Right forelimb (tissue), 1 donor: ENCODE results near the gene MMP2.
A peak's percentile ranks its signal among the peaks of the same experiment; 100 is the strongest.

Experiments used
- DNase-seq: peaks from one replicate; pipeline ENCODE4 v3.0.0-alpha.2; 2018

The MMP2 gene

DNA sequence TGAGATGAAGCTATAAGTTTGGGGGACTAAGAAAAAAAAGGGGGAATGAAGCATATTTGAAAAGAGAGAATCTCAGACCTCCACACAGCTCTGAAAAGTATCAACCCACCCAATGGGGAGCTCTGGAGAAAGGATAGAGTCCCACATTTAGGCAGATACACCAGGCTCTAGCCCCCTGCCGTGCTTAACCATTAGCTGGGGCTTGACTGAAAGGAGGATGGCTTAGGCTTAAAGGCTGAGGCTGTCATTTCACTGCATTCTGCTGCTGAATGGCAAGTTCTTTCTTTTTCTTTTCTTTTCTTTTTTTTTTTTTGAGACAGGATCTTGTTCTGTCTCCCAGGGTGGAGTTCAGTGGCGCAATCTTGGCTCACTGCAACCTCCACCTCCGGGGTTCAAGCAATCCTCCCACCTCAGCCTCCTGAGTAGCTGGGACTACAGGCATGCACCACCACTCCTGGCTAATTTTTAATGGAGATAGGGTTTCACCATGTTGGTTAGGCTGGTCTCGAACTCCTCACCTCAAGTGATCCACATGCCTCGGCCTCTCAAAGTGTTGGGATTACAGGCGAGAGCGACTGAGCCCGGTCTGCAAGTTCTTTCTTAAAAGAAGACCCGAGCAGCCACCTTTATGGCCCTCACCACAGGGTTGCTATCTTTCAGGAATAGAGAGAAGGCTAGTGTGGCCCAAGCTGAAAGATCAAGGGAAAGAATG, 9.0 kb upstream of the MMP2 start:
- no peak for DNase-seq

DNA sequence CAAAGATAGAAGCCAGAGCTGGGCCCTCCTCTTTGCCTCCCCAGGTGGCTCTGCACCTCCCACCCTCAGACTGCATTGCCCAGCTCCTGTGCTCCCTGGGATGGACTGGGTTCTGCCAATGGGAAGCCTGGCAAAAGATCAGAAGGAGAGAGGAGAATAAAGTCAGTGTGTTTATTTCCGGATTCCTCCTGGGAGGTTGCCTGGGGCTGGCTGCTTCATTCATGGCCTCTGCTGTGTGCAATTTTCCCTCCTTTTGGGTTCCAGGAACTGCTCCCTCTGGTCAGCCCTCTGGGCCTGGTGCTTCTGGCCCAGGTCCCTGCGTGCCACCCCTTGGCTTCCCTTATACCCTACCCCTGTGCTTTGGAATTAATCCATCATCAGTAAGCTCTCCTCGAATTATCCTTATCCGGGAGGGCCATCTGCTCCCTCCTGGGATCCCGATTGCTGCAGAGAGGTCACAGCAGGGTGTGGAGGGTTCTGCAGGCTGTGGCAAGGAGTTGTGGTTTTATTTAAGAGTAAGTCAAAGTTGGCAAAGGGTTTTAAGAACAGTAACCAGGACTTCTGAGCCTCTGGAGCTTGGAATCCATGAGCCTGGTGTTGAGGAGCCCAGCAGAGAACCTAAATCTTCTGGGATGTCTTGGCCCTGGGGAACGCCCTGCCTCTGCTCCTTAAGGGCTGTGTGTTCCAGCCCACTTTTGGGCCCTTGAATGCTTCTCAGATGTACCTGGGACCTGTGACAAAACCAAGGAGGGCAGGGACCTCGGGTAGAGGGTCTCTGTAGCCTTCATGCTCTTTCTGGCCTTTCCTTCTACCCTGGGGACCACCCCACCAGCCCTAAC, 8.2 kb upstream of the MMP2 start:
- DNase-seq: no peak

DNA sequence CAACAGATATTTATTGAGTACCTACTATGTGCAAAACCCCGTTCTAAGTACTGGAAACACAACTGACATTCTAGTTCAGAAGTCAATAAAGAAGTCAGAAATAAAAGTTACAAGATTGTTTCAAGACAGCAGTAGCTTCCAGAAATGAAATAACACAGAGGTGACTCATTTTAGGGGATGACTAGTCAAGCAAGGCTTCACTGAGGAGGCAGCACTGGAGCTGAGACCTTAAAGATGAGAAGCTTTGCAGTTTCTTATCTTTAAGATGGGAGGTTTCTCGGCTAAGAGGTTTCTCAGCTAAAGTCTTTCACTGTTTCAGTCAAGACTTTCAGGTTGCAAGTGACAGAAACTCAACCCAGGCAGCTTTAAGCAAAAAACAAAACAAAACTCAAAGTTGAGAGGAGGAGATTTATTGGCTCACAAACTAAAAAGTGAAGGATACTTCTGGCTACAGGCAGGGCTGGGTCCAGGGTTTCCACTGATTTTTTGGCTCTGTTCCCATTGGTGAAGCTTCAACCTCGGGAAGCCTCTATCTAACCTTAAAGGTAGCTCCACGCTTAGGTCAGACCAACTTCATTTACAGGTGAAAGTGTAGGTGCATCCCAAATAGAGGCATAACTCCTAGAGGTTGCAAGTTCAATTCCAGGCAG, 7.4 kb upstream of the MMP2 start:
- DNase-seq: no peak

DNA sequence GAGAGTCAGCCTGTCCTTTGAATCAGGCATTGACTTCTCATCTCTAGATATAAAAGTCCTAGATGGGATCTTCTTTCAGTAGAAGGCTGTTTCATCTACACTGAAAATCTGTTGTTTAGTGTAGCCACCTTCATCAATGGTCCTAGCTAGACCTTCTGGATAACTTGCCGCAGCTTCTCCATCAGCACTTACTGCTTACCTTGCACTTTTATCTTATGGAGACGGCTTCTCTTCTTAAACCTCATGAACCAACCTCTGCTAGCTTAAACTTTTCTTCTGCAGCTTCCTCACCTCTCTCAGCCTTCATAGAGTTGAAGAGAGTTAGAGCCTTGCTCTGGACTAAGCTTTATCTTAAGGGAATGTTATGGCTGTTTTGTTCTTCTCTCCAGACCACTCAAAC, 5.4 kb upstream of the MMP2 start:
- DNase-seq: no peak

DNA sequence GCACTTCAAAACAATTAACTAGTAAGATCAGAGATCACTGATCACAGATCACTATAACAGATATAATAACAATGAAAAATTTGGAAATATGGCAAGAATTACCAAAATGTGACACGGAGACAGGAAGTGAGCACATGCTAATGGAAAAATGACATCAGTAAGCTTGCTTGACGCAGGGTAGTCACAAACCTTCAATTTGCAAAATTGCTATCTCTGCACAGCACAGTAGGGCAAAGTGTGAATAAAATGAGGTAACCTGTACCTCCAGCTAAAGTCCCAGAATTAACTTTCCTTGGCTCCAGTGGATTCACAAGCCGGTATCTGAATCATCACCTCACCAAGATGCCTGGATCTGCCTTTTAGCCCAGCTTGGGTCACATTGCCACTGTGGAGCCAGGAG, 4.2 kb upstream of the MMP2 start:
- no peak for DNase-seq

DNA sequence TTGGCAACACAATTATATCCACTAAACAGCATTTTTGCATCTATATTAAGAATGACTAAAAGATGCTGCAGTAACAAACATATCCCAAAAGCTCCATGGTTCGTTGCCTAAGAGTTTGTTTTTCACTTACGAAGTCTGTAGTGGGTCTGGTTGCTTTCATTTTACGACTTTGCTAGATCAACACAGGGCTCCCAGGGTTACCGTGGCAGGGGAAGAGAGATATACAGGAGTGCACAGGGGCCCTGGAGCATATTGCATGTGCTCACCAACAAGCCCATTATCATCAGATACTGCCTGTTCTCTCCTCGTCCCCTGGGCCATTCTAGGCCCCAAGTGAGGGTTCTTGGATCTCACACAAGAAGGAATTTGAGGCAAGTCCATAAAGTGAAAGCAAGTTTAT, 3.1 kb upstream of the MMP2 start:
- no peak for DNase-seq

DNA sequence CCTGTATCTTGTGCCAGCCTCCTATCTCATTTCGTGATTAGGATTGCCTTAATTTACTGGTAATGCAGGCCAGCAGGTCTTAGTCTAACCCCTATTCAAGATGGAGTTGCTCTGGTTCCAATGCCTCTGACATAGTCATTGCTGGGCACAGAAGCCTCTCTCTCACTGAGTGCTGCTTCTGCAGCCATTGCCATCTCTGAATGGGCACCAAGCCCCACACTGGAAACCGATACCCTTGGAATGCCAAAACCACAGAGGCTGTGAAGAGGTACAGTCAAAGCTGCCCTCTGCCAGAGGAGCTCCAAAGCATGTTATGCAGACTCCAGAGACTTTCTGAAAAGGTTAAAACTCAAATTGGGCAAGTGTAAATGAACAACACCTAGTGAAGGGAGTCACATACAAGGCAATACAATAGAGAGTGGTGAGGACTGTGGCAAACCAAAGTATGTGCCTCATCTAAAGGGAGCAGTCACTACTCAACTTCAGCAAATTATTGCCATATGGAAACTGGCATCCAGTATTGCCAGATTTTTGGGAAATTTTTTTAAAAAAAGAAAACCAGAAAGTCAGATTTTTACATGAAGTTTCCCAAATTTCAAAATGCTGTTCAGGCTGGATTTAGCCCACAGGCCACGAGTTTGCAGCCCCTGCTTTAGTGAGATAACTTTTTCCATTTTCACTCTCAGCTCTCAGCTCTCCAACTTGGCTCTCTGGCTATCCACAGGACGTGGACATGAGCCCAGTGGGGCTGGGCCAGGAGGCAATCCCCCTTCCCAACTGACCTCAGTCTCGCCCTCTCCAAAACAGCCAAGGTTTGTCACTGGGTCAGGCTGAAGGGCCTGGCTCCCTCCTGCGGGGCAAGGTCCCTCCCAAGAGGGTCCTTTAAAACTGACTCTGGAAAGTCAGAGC, 2.1 kb upstream of the MMP2 start:
- peak; percentile 67 for DNase-seq

DNA sequence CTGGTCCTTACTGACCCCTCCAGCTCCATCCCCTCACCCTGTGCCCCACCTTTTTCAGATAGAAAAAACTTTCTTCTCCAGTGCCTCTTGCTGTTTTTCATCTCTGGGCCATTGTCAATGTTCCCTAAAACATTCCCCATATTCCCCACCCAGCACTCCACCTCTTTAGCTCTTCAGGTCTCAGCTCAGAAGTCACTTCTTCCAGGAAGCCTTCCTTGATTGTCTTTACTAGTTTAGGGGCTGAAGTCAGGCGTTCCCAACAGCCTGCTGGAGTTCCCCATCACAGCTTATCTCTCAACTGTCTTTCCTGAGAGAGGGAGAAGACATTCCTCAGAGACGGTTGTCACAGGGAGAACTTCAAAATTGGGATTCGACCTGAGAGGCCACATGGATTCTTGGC, 1.3 kb upstream of the MMP2 start:
- DNase-seq: no peak

DNA sequence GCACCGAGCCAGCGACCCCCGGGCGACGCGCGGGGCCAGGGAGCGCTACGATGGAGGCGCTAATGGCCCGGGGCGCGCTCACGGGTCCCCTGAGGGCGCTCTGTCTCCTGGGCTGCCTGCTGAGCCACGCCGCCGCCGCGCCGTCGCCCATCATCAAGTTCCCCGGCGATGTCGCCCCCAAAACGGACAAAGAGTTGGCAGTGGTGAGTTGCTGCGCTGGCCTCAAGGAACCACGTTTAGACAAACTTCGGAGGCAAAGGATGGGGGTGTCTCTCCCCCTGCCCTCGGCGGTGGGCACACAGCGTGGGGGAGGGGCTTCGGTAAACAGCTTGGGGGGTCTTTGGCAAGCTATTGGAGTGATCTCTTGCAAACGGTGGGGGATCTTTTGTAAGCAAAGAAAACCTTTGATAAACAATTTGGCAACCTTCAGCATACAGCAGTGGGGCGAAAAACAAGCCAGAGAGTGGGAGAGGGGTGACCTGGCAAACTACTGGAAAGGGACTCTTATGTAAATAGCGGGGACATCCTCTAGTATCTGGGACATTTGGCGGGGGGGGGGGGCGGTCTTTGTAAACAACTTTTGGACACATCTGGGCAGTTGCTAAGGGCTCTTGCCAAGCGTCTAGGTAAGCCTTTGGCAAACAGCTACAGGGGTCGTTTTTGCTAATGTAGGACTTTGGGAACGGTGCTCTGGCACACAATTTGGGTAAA, 587 bp downstream of the MMP2 start:
- DNase-seq: peak; percentile 70

DNA sequence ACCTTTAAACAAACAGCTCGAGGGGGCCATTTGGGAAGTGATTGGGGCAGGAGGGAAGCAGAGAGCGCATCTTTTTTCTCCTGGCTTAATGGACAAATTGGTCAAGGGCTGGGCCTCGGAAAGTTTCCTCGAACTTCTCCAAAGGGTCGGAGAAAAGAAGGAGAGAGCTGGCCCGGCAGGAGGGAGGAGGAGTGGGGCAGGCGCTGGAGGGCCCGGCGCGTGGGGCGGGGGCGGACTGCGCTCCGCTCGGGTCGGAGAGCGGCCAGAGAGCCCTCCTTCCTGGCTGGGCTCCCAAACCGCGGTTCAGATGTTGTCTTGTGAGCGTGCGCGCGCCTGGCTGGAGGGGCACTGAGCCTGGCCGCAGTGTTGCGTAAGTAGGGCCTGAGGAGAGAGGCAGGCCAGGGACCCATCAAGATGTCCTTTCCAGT, 1.2 kb downstream of the MMP2 start:
- peak; percentile 92 for DNase-seq

DNA sequence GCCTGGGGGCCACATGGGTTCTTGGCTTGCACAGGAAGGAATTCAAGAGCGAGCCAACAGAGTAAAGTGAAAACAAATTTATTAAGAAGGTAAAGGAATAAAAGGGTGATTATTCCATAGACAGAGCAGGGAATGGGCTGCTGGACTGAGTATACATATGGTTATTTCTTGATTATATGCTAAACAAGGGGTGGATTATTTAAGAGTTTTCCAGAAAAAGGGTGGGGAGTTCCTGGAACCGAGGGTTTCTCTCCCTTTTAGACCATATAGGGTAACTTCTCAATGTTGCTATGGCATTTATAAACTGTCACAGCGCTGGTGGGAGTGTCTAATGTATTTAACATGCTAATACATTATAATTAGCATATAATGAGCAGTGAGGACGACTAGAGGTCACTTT, 2.0 kb downstream of the MMP2 start:
- DNase-seq: no peak

DNA sequence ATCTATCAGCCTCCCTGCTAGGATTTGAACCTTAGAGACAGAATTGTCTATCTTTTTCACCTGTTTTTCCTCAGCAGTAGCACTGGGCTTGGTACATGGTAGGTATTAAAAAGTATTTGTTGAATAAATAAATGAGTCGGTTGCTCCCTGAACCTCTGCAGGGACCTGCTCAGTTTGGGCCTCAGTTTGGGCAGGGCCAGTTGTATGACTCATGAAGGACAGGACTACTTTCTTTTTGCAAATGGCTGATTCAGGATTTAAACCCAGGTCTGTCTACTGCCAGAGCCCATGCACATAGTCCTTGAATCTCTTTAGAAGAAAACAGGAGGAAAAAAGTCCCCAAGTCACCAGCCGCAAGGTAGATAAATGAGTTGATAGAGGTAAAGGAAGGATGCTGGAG, 3.1 kb downstream of the MMP2 start:
- DNase-seq: no peak

DNA sequence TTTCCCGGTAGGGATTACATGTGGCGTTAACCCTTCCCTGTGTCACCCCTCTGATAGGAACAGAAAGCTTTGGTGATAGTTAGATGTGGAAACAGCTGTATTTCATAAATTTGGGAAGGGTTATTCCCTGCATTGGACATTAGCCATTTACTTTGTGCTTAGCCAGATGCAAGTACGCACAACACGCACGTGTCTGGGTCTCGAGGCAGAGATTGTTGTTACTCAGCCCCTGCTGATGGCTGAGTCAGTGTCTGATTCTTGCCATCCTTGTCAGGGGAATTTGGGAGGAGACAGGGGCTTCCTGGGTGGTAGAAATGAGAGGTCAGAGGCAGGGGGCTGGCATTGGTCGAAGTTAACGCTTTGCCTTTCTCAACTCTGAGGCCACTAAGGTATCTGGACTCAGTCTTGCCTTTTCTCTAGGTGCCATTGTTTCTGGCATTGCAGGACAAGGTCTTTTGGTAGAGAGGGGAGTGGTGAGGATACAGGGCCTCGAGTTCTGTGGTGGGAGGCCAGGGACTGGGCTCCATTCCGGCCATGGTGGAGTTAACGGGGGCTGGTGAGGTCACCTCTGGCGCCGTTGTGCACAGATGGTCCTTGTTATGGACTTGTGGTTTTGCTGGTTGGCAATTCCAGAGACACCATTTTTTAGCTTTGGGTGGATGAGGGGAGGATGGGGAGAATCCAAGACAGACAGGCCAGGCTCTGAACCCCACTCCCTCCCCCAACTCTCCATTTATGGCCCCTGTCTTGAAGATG, 8.2 kb downstream of the MMP2 start:
- DNase-seq: peak; percentile 64

DNA sequence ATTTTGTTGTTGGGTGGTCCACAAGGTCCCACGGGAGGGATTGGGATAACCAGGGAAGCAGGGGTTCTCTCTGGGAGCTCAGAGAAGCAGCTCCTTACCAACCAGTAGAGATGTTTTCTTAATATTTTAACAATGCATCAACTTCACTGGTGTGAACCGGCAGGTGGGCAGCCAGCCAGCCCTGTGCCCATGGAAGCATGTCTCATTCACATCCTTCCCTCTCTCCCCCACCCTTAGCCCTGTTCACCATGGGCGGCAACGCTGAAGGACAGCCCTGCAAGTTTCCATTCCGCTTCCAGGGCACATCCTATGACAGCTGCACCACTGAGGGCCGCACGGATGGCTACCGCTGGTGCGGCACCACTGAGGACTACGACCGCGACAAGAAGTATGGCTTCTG, 9.3 kb downstream of the MMP2 start:
- DNase-seq: peak; percentile 37

DNA sequence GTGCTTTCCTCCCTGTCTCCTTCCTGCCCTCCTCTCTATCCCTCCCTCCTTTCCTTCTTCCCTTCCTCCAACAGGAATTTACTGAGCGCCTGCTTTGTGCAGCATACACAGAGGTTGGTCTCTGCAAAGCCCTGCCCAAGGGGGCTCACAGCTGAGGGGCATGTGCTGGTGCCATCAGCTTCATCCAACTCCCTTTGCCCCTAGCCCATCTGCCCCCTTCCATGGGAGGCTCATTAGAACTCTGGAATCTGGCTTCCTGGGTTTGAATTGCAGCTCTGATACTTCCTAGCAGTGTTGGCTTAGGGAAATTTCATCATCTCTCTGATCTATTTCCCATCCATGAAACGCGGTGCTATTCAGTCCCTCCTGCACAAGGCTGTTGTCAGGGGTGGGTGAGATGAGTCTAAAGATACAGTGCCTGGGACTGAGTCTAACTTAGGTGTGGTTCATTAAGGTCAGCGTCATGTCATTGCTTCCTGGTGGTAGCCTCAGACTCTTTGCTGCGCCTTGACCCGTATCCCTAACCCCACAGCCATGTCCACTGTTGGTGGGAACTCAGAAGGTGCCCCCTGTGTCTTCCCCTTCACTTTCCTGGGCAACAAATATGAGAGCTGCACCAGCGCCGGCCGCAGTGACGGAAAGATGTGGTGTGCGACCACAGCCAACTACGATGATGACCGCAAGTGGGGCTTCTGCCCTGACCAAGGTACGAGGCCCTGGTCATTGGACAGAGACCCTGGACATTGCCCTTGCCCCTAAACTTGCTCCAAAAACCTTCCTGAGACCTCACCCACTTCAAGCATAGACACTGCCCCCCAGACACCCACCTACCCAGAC, 10.3 kb downstream of the MMP2 start:
- DNase-seq: peak; percentile 27

DNA sequence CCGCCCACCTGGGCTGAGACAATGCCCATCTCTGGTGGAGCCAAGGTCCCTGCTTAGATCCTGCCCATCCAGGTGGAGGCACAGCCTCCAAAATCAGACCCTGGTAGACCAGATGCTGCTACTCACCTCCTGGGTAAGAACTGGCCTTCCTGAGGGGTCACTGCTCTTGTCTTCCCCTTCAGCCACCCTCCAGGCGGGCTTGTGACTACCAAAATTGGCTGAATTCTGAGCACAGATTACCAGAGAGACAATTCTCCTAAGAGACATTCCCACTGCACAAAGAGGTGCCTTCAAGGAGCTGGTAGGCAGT, 10.9 kb downstream of the MMP2 start:
- peak; percentile 39 for DNase-seq

DNA sequence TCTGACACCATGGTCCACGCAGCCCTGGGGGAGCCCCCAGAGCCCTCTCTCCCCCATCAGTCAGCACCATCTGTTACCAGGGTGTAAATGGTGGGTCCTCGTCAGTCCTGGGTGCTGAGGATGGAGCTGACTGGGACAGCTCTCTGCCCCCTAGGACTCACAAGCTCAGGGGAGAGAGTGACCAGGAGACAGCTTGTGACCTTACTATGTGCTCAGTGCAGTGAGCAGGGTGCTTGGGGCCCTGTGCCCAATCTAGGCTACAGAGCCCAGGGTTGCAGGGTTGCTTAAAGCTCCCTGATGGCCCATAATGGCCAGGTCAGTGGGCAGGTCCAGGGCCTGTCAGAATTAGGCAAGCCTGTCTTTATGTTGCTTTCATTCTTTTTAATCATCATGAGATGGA, 11.3 kb downstream of the MMP2 start:
- peak; percentile 2 for DNase-seq

DNA sequence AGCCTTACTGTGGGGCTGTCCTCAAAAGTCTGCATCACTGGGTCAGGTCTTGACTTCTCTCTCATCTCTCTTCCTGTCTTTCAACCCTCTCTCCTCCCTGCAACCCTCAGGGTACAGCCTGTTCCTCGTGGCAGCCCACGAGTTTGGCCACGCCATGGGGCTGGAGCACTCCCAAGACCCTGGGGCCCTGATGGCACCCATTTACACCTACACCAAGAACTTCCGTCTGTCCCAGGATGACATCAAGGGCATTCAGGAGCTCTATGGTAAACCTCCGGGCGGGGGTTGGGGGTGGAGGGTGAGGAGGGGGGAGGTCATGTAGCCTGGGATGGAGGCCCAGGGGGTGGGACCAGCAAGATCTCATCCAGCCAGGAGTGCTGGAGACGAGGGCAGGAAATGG, 12.7 kb downstream of the MMP2 start:
- DNase-seq: no peak

DNA sequence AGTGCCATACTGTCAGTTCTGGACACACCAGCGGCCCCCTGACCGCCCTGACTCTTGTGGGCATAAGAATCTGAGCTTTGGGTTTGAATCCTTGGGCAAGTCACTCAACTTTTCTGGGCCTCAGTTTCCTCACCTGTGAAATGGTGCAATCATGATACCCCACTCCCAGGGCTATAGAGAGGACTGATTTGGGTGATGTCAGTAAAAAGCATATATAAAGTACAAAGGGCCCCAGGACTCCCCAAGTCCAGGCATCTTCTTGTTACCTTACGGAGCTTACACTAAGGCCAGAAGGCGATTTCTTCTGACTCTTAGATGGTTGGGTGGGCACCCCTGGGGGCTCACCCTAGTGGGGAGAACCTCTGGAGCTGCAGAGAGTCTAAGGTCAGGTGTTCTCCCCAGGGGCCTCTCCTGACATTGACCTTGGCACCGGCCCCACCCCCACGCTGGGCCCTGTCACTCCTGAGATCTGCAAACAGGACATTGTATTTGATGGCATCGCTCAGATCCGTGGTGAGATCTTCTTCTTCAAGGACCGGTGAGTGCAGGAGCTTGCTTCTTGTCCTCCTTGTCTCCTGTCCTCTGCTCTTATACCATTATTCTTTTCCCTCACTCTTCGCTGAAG, 13.9 kb downstream of the MMP2 start:
- DNase-seq: no peak

DNA sequence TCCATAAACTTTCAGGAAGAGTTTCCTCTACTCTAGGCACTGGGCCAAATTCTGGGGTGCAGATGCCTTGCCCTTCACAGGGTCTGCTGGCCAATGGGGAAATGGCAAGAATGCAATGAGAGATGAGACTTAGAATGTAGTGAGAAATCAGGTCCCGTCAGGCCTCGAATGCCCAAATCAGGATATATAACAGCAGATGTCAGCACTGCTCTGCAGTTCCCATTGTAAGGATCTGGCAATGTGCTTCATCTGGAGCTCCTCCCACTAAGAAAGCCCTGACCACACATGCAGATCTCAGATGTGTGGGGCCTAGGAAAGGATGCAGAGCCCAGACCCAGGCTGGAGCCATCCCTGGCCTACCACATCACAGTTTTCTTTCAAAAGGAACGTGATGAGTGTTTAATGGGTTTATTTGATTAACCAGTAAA, 16.0 kb downstream of the MMP2 start:
- peak; percentile 80 for DNase-seq
